GM19372 (cell line): ENCODE measurements around the gene SEMA3E.
"Not testable (repeated sequence)": the region's sequence is repeated elsewhere in the genome, so short reads cannot be mapped to it uniquely, and the experiment has no call there.

Experiments
- ATAC-seq: cut with Tn5 transposase; IDR thresholded peaks from one replicate; pipeline ENCODE4 v1.9.1; 2021; ENCODE audit warnings: mild to moderate bottlenecking, low read depth, moderate library complexity; ENCODE audit not compliant: unreplicated experiment

Gene SEMA3E

DNA sequence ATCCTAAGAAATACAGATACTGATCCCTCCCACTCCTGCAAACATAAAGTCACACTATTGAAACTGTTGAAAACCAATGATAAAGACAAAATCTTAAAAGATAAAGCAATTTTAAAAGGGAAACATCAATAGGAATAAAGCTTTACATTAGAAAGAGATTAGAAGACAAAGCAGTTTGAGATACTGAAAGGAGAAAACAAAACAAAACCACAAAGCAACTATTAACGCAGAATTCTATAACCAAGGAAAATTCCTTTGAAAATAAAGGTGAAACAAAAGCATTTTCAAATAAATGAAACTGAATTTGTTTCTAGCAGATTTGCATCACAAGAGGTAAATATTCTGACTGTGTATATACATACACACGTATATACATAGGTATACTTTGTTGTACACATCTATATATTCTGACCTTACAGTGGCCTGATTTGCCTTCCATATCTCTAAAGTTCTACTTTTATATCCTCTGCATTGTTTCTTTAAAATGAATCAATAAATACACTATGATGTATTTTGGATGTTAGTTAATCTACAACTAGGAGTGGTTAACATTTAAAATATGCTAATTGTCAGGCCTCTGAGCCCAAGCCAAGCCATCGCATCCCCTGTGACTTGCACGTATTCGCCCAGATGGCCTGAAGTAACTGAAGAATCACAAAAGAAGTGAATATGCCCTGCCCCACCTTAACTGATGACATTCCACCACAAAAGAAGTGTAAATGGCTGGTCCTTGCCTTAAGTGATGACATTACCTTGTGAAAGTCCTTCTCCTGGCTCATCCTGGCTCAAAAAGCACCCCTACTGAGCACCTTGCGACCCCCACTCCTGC, 189.6 kb downstream of the SEMA3E start:
- not testable (repeated sequence) for ATAC-seq

DNA sequence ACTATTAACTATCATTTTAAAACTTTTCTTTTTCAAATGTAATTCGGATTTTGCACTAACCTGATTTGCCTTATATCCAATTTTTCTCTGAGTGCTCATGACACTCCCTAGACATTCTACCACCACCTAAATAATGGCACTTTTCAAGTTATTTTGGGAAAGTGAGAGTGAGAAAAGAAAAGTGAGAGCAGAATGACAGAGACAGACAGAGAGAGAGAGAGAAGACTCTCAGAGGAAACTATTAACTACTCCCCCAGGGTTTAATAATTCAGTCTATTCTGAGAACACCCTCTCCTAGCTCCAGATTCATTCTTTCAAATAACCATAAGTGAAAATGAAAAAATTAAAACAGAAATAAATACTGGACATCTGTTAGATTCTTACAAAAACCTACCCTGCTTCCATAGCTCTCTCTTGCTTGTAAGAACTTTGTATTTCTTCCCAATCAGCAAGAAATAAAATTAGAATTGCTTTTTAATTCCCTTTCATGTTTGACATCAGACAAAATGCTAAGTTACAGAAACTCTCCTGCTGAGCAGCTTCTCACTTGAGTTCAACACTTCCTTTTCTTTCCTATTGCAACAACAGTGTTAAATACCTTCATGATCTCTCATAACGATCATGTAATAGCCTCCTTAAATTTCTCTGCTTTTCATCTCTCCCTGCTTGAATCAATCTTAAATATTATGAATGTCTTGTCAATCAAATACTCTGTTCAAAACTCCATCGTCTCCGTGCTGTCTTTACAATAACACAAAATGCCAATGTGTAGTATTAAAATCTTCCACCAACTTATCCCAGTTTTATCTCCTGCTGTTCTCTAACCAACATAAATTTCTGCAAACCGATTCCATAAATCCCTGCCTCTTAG, 191.7 kb downstream of the SEMA3E start:
- no peak for ATAC-seq

DNA sequence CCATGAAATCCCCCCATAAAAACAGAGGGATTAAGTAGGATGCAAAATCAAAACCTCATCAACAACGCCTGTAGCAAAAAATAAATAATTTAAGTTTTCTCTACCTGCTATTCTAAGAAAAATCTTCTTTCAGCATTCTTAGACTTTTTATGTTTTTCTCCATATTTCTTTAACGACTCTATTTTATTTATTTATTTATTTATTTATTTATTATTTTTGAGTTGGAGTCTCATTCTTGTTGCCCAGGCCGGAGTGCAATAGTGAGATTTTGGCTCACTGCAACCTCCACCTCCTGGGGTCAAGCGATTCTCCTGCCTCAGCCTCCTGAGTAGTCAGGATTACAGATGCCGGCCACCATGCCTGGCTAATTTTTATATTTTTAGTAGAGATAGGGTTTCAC, 192.5 kb downstream of the SEMA3E start:
- ATAC-seq: no peak

DNA sequence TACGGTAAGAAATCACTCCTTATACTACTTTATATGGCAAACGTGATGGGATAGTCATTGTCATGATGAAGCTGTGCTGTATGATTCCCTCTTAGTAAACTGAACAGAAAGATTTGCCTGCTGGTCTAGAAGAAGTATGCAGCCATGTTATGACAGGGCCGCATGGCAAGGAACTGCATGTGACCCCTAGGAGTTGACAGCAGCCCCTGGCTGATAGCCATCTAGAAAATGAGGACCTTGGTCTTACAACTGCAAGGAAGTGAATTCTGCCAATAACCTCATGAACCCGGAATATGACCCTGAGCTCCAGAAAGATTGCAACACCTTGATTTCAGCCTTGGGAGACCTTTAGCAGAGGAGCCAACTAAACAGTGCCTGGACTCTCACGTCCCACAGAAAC, 193.3 kb downstream of the SEMA3E start:
- ATAC-seq: no peak

DNA sequence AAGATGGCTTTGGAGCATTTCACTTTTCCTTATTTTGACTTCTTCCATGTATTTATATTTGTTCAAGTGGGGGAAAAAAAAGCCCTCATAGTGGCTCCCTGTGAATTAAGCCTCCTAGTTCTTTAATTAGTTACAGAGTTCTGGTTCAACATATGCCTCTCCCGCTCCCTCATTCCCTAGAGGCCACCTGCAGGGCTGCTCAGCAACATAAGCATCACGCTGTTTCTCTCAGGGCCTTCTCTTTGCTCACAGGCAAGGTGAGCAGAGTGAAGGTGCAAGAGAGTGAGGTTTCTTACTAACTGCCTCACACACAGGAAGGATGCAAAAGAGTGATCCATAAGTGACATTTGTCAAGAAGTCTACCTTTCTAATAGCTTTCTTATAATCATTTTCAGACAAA, 196.7 kb downstream of the SEMA3E start:
- no peak for ATAC-seq

DNA sequence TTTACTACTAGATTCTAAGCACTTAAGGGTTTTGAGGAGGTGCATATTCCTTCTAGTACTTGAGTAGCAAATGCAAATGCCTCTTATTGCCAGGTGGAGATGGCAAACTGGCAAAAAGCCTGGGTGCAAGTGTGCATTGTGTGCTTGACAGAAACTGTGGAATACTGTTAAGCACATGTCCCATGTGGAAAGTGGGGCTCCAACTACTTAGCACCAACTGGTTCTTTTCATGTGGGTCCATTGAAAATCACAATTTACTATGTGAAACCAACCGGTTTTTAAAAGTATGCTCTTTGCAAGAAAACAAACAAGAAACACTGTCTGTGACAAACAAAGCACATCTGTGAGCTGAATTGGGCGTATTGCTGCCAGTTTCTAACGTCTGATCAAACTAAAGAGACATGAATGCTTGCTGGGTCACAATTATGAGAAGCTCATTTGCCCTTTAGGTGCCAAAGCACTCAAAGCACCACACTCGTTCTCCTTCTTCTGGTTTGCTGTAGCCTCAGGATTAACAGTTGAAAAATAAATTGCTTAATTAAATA, 197.4 kb downstream of the SEMA3E start:
- no peak for ATAC-seq

DNA sequence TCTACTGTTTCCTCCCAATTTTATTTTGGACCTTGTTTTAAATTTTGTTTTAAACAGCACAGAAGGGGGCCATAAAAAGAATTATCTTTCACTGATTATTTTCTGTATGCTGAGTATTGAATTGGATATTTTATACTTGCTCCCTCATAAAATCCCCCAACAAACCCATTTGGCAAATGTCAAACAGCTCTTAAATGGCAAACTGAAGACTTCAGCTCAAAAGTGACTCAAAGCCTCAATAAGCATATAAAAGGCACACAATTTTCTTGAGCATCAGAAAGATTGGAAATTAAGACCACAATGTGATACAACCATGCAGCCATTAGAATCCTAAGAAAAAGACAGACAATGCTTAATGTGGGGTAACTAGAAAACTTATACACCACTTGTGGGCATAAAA, 199.2 kb downstream of the SEMA3E start:
- ATAC-seq: no peak

DNA sequence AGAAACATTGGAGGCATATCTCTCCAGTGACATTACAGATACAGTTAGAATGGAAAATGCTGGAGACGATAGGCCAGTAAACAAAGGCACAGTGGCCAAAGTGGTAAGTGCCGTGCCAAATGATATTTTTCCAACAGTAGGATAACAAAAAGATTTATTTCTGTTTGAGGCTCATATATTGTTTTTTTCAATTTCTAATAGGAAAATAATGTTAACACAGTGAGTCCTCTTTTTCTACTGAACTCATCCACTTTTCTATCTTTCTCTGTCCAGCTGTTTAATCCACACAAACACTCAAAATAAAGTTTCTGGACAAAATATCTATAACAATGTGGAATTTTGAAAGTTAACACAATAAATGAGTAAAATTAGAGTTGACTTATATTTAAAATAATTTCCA, 201.3 kb downstream of the SEMA3E start:
- ATAC-seq: no peak

DNA sequence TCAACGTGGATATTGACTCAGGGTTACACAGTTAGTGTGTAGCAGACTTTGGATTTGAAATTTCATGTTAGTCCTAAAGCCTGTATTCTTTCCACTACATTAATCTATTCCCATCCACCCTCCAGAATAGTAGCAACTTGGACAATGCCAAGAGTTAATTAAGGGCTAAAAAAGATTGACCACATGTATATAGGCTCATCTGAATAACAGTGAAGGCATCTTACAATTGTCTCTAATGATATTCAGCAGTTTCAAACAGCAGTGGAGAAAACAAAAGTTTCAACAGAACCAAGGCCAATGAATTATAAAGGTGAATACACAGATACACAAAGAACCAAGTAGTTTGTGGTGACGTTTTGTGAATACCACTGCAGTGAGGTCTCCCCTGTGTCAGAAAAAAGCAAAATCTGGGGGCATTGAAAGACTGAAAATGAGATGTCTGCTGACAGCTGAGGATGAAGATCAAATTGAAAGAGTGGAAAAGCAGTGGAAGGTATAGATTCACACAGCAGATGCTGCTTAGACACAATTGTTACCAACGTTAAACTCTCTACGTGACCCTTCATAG, 202.8 kb downstream of the SEMA3E start:
- no peak for ATAC-seq

DNA sequence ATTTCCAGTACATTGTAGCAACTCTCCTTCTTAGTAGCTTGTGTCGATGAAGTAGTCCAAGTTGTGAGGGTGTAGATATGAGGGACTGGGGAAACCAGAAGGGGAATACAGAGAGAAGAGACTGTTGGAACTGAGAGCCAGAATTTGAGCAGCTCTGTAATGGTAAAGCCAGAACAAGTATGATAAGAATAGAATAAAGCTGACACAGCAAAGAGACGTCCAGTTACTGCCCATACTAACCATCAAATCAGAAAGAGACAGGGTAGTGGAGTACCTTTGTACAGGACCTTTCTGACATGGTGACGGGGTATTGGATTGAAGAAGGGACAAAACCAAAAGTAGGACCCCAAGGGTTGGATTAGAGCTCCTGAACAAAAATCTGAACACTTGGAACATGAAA, 206.0 kb downstream of the SEMA3E start:
- ATAC-seq: no peak

DNA sequence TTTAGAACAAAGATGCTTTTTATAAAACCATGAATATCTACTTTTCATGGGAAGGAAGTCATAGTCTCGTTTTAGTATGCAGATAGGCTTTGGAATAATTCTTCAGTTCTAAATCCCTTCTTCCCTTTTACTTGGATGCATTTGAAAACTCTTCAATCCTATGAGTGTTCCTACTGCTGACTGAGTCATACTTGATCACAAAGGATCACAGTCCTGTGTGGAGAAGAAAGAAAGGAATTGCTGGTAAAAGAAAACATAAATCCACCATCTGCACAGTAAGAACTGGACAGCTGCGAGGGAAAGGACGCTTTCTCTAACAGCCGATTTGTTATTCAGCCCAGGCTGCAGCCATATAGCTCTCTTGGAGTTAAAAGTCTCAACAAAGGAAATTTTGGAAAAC, 209.9 kb downstream of the SEMA3E start:
- no peak for ATAC-seq

DNA sequence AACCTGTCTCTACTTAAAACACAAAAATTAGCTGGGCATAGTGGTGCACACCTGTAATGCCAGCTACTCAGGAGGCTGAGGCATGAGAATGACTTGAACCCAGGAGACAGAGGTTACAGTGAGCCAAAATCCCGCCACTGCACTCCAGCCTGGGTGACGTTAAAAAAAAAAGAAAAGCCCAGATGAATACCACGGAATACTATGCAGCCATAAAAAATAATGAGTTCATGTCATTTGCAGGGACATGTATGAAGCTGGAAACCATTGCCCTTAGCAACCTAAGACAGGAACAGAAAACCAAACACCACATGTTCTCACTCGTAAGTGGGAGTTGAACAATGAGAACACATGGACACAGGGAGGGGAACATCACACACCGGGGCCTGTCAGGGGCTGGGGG, 218.7 kb downstream of the SEMA3E start:
- ATAC-seq: not testable (repeated sequence)

DNA sequence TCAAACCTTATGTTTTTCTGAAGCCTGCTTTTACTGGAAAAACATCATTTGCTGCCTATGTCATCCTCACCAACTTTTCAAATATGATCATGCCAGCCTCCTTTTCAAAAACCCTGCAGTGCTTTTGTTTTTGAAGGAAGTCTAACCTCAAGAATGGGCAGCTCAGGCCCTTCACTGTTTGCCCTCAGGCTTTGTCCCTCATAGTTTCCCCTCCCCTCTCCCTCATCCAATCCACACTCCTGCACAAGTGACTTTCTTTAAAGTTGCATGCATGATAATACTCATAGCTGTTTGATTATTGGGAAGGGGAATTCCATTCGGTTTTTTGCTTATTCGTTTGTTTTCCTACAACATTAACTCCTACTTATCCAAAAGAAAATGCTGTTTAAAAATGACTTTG, 219.4 kb downstream of the SEMA3E start:
- no peak for ATAC-seq

DNA sequence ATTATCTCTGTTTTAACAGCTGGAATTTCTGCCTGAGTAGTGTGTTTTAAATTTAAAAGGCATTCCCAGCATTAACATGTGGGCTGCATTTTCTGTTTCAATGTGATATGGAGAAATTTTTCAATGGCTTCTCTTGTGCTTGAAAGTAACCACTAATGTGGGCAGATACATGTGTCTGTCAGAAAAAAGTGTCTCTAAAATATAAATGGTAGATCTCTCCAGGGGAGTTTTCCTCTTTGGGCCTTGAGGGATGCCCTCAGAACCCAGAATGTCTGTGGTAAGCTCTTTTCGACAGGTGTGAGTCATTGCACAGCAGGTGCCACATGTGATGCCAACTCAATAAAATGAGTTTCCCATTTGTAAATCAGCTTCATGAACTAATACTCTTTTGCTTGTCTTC, 221.1 kb downstream of the SEMA3E start:
- ATAC-seq: no peak

DNA sequence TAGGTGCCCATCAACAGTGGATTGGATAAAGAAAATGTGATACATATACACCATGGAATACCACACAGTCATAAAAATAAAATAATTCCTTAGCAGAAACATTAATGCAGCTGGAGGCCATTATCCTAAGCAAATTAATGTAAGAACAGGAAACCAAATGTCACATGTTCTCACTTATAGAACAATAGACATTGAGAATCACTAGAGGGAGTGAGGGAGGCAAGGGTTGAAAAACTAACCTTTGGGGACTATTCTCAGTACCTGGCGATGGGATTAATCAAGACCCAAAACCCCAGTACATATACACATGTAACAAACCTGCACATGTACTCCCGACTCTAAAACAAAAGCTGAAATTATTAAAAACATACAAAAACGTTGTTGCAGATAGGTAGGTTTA, 222.6 kb downstream of the SEMA3E start:
- ATAC-seq: no peak

DNA sequence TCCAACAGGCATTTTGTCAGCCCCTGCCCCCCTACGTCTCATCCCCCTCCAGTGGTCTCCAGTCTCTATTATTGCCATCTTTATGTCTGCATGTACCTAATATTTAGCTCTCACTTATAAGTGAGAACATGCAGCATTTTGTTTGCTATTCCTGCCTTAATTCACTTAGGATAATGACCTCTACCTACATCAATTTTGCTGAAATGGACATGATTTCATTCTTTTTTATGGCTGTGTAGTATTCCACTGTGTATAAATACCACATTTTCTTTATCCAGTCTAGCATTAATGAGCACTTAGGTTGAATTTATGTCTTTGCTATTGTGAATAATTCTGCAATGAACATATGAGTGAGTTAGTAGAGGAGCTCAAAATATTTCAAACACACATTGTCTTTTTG, 229.9 kb downstream of the SEMA3E start:
- no peak for ATAC-seq

DNA sequence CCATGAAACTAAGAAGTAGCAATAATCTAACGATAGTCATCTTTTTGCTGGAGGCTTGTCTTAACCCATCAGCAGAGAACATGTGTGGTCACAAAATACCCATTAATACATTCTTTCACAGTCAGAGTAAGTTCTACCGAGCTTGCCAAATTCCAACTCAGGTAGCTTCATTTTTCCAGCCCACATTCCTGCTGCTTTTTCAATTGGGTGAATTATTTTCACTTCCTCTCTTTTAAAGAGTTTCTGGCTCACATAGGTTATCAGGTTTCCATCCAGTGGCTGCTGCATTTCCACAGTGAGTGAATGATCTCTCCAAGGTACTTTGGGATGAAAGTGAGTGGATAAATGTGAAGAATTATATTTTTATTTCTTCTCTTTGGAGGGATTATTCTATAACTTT, 233.1 kb downstream of the SEMA3E start:
- ATAC-seq: no peak

DNA sequence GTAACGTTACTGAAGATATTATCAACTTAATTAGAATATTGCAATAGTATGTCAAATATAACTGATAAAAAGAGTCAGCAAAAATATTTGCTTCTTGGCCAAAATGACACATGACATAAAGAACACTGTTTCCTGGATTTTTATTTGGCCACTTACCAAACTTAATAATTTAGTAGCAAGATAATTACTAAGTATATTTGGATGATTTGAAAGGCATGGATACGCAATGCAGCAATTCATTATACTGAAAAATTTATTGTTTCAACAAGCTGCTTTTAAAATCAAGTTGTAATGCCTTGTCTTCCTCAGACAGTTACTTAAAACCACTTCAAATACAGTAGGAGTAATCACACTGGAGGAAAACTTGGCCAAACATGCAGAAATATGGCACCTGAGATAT, 234.0 kb downstream of the SEMA3E start:
- no peak for ATAC-seq

DNA sequence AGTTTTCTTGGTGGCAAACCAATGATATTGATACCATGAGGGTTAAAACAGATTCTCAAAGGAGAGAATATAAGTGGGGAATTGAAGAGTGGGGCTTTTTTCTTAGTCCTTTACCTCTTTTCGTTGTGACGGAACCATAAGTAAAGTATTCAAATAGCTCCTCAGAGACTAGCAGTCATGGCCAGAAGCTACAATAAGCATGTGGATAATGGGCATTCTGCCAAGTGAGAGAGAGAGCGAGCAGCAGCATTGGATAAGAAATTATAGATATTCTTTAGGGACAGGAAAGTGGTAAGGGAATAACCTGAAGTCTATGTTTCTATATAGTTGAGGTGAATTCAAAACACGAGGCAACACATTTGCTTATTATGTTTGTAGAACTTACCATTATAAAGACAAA, 235.1 kb downstream of the SEMA3E start:
- ATAC-seq: no peak

DNA sequence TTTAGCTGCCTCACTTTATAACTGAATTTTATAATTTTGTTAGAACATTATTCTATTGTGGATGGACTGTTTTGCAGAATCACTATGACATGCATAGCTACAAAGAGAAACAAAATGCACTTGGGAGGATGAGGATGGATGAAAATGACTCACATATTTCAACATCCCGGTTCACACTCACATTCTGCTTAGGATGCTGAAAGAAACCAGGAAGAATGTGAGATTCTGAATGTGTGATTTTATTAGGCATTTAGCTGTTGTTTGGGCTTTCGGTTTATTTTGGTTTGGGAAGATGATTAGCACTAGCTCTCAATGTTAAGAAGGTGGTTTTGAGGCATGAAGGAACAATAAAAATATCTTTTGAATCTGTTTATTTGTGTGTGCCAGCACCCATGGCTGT, 235.5 kb downstream of the SEMA3E start:
- ATAC-seq: no peak

DNA sequence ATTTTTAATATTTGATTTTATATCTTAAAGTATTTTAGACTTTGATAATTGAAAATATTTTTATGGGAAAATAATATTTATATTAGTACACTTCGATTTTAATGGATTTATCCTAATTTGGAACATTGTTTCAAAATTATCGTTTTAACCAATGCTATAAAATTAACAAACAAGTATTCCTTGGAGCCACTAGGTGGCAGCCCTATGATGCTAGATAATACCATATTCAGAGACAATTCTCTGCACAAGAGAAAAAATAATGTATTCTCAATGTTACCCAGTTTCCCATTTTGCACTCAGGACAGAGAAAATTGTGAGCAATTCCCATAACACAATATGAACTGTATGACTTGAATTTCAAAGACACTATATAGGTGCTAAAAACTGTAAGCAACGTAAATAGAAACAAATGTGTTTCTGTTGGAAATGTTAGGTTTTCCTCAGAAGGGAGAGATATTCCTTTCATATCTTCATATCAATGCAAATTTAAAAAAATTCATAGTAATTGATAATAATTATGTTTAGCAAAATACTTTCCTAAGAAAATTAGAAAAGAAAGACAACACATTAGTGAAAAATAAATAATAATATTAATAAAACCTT, 237.8 kb downstream of the SEMA3E start:
- ATAC-seq: peak; percentile 61
